HG03175 (cell line): ENCODE data around the gene PTP4A2.

ENCODE experiments used
- ATAC-seq: cut with Tn5 transposase; IDR thresholded peaks from one replicate; pipeline ENCODE4 v1.9.1; 2021; ENCODE audit warnings: mild to moderate bottlenecking, moderate library complexity; ENCODE audit not compliant: unreplicated experiment

The PTP4A2 gene

GRCh38 chr1:31938184-31938975 lies at the start of gene PTP4A2:
Gene PTP4A2, minus strand, starts transcription at chr1:31938368. Its CDS starts 19,303 bp downstream, at chr1:31919065.
- ATAC-seq, result peak; percentile 81

- ATAC-seq, result no peak
These were observed 49.0 kb upstream of the PTP4A2 start for GRCh38 chr1:31987135-31987619.

DNA sequence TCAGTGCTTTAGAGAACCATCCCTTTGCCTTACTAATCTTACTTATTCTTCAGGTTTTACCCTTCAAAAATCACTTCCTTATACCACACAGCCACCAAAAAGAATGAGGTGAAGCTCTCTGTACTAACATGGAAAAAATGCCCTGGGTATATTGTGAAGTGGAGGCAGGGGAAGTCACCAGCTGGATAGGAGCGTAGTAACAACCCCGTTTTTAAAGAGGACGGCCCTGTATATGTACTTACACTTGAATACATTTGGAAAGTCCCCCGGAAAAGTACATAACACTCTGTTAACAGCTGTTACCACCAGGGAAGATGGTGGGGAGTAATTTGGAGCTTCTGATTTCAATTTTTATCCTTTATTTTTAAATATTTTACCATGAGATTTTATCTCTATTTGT lies 47.3 kb upstream of the PTP4A2 start:
- no peak for ATAC-seq

DNA sequence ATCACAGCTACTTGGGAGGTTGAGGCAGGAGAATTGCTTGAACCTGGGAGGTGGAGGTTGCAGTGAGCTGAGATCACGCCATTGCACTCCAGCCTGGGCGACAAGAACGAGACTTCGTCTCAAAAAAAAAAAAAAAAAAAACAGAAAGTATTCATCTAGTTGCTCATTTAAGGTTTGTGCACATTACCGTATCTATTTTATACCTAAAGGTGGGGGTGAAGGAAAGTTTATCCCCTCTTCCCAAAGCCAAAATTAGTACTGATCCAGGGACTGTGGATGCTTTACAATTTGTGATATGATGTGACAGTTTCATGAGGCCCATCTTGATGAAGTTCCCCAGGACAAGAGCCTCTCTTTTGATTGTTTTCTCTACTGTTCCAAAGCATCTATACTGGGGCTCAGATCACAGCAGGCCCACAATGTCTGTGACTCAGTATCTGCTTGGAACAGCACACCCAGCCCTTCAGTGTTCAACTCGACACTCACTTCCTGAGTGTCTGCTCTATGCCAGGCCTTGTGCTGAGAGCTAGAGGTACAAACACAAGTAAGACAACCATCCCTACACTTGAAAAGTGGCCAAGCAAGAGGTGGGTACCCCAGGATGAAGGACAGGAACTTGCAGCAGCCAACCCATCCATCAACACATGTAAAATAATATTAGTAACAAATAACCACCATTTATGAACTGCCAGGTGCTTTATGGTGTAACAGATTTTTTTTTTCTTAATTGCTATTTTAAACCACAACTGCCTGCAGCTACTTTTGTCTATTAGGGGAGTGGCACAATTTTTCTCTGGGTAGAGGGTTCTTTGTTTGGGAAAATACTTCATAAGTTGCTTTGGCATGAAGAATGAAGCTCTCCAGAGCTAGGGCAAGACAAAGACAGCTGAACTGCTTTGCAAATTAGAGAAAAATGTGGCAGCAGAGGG lies 46.5 kb upstream of the PTP4A2 start:
- no peak for ATAC-seq

DNA sequence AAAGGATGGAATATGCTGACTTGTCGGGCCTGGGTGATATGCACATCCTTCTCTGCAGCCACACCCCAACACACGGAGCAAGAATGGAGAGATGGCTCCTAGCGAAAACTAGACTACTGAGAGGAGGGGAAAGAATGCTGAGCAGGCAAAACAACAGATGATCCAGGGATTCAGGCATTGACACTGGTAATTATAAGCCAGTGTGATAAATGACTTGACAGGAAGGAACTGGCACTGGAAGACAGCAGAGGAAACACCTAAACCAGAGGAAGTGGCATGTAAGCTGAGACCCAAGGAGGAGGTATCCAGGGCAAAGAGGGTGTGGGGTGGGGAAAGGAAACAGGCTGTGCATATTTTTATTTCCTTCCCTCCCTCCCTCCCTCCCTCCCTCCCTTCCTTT lies 43.8 kb upstream of the PTP4A2 start:
- no peak for ATAC-seq

DNA sequence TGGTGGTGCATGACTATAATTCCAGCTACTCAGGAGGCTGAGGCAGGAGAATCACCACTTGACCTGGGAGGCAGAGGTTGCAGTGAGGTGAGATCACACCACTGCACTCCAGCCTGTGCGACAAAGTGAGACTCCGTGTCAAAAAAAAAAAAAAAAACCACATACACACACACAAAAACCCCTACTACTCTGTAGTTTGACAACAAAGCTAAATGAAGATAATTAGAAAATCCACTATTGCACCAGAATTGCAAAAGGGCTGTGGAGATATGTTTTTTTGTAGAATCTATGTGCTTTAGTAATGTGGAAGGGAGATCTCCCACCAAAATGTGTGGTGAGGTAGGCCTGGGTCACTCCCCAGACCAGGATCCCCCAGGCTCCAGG lies 43.3 kb upstream of the PTP4A2 start:
- no peak for ATAC-seq

DNA sequence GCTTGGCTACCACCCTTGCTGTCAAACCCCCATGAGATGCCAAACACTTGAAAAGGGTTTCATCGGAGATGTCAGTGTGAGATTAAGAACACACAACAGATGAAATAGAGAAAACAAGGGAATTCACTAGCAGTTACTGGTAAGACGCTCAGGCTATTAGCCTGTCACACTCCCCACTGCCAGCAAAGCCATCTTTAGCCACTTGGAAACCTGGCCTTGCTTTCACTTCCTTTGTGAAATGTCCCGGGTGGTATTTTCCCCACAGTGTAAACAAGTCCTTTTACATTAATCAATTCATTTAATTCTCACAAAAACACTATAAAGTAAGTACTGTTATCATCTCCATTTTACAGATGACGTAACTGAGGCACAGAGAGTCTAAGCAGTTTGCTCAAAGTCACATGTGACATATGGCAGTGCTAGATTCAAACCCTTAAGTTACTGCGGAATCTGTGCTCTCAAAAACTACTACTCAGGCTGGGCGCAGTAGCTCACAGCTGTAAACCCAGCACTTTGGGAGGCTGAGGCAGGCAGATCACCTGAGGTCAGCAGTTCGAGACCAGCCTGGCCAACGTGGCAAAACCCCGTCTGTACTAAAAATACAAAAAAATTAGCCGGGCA lies 42.8 kb upstream of the PTP4A2 start:
- ATAC-seq, result no peak

GRCh38 chr1:31978843-31979400 lies 40.8 kb upstream of the PTP4A2 start:
- no peak for ATAC-seq

GRCh38 chr1:31977385-31978131 lies 39.4 kb upstream of the PTP4A2 start:
- ATAC-seq, result no peak

DNA sequence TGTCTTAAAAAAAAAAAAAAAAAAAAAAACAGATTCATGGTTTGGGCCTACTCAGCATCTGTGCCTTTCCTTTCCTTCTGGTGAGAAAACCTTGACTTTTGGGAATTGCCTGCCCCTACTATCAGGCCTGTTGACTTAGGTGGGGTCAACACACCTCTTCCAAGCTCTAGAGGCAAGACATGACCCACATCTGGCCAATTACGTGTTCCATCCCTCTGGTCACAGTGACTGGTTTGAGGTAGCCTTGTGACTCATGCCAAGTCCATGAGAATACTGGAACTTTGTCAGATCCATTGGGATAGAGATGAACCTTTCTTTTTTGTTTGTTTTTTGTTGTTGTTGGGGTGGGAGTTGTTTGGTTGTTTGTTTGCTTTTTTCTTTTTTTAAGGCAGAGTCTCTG lies 38.2 kb upstream of the PTP4A2 start:
- ATAC-seq, result no peak

GRCh38 chr1:31970873-31971272 lies 32.7 kb upstream of the PTP4A2 start:
- ATAC-seq, result no peak

DNA sequence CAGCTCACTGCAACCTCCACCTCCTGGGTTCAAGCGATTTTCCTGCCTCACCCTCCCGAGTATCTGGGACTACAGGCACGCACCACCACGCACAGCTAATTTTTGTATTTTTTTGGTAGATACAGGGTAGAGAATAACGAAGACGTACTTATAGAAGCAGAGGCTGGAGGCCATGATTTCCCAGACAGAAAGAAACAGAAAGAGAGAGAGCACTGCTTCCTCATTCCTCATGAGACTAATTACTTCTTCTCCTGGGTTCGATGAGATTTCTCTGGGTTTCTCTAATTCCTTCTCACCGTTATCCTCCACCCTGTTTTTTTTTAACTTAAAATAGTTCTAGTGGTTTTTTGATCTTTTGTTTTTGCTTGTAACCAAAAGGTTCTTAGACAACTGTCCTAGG lies 23.4 kb upstream of the PTP4A2 start:
- no peak for ATAC-seq

DNA sequence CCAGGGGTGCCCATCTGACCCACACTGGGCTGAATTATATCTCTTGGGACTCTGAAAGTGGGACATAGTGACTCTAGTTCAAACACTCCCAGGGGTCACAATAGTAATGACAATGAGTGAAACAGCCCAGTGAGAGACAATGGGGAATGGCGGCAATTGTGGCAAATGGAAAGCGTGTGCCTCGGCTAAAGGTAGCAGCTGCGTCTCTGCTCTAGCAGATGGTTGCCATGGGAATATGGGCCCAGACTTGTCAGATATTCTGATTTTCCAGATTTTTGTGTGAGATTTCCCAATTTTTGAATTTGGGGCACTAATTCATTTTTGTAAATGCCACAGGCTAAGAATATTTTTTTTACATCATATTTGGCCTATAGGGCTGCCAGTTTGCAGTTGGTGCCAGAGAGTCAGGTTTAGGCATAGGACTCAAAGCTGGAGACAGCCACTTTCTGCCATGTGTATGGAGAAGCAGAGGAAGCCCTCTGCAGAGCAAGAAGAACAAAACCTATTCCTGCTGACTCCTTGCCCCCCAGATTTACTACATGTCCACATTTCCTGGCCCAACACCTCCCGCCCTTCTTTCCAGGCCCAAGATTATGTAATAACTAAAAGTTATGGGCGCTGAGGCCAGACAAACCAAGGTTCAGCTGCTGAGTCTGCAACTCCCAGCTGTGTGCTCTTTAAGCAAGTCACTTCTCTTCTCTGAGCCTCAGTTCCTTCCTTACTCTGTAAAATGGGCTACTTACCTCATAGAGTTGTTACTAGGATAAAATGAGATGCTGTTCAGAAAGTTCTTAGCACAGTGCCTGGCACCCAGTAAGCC lies 21.6 kb upstream of the PTP4A2 start:
- no peak for ATAC-seq

DNA sequence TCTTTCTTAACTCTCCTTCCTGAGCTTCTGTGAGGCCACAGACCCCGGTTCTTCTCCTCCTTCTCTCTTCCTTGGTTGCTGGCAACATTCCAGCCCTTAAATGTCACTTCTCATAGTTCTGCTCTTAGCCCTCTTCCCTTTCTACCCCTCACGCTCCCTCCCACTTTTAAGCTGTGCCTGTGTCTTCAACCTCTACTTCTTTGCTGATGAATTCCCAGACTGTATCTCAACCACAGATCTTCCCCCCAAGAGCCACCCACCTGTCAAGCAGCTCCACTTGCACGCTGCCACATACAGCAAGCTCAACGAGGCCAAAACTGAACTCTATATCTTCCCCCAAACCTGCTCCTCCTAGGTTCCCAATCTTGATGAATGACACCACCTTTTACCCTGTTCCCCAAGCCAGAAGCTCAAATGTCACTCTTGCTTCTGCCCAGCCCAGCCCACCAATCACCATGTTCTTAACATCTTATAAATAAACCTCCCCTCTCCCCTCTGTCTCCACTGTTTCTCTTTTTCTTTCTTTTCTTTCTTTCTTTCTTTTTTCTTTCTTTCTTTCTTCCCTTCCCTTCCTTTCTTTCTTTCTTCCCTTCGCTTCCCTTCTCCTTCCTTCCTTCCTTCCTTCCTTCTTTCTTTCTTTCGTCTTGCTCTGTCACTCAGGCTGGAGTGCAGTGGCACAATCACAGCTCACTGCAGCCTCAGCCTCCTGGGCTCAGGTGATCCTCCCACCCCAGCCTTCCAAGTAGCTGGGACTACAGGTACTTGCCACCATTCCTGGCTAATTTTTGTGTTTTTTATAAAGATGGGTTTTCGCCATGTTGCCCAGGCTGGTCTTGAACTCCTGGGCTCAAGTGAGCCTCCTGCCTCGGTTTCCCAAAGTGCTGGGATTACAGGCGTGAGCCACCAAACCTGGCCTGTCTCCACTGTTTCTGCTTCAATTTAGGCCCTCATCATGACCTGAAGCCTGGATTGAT lies 19.8 kb upstream of the PTP4A2 start:
- no peak for ATAC-seq

DNA sequence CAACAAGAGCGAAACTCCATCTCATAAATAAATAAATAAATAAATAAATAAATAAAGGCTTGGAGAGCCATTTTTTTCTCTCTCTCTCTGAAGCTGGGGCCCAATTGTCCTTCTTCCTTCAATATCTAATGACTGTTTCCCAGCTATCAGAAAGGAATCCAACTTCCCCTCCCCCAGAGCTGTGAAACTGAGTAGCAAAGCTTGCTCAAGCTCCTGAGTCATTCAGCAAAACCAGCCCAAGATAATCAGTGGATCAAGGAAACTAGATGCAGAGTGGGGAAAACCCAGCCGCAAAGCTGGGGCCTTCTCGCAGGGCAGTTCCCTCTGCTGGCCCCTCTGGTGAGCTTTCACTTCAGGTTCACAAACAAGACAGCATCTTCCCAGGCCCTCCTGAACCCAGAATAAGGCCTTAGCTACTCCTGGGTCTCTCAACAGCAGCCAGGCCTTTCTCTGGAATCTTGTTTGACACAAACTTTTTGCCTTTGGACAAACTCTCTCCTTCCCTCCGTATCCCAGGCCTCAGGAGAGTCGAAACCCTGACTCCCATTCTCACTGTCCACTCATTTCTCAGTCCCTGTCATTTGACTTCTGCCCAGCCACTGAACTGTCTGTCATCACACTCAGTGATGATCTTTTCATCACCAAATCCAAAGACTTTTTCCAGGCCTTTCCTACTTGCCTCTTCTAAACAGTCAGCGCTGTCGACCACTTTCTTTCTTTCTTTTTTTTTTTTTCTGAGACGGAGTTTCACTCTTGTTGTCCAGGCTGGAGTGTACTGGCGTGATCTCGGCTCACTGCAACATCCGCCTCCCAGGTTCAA lies 18.0 kb upstream of the PTP4A2 start:
- peak; percentile 83 for ATAC-seq

GRCh38 chr1:31954607-31955283 lies 16.6 kb upstream of the PTP4A2 start:
- no peak for ATAC-seq

DNA sequence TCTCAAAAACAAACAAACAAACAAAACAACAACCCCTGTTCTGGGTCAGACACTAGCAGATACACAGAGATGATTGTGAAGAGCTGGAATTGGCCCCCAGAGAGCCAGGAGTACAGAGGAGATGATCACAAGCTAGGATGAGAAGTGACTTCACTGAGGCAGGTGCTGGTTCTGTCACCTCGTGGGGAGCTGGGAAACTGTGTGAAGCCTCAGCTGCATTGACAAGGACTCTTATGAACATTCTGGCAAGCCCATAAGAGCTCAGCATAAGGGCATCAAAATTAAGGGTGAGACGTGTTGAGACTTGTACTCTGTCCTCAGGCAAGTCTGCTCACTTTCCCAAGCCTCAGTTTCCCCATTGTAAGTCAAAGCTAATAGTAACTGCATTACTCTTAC lies 14.7 kb upstream of the PTP4A2 start:
- no peak for ATAC-seq
